HepG2 (cell line): Measurements from ENCODE around the gene SIDT1. TPM values are rescaled to one million over a fixed set of nuclear protein-coding genes. Genes with fewer than 3 reads are reported as not detected.

Source experiments
- ARID5B ChIP-seq: IDR thresholded peaks from 2 replicates; pipeline ENCODE4 v1.4.0; 2020; ENCODE audit warnings: mild to moderate bottlenecking, missing genetic modification reagents
- DPF2 ChIP-seq: sonication (generic); formaldehyde crosslinking; IDR thresholded peaks from 2 replicates; pipeline ENCODE4 v1.4.0; 2020; ENCODE audit warnings: mild to moderate bottlenecking, low read depth, missing genetic modification reagents, borderline replicate concordance
- FOSL2 ChIP-seq: sonication (generic); formaldehyde crosslinking; IDR thresholded peaks from 2 replicates; pipeline ENCODE4 v1.4.0; 2020; ENCODE audit warnings: missing genetic modification reagents
- IKZF5 ChIP-seq: IDR thresholded peaks from 2 replicates; pipeline ENCODE4 v1.6.1; 2018; ENCODE audit warnings: missing genetic modification reagents, mild to moderate bottlenecking, missing compliant biosample characterization
- MED1 ChIP-seq: sonication (generic); formaldehyde crosslinking; IDR thresholded peaks from 2 replicates; pipeline ENCODE4 v1.4.0; 2020; ENCODE audit warnings: missing genetic modification reagents
- MTF1 ChIP-seq: sonication (generic); formaldehyde crosslinking; IDR thresholded peaks from 2 replicates; pipeline ENCODE4 v1.5.0; 2020; ENCODE audit warnings: missing genetic modification reagents
- NONO ChIP-seq, 2 experiments: fragments of 450-650 bp in 1 of 2; sonication (generic) in 1 of 2; formaldehyde crosslinking in 1 of 2; IDR thresholded peaks in 1 of 2; conservative IDR thresholded peaks in 1 of 2; 2 replicates each; pipeline versions ENCODE4 v1.6.1 to v1.8.0; 2017 to 2022; ENCODE audit warnings: mild to moderate bottlenecking in 1 of 2, missing genetic modification reagents in 1 of 2, moderate library complexity in 1 of 2
- PAF1 ChIP-seq: IDR thresholded peaks from 2 replicates; pipeline ENCODE4 v1.6.1; 2016; ENCODE audit warnings: missing genetic modification reagents, missing compliant biosample characterization
- SMAD3 ChIP-seq: sonication (generic); formaldehyde crosslinking; IDR thresholded peaks from 2 replicates; pipeline ENCODE4 v1.4.0; 2020; ENCODE audit warnings: missing genetic modification reagents
- TCF7 ChIP-seq: sonication (generic); IDR thresholded peaks from 2 replicates; pipeline ENCODE4 v1.6.1; 2016; ENCODE audit warnings: antibody characterized with exemption, low read depth
- U2AF1 ChIP-seq: fragments of 200-400 bp; formaldehyde crosslinking; optimal IDR thresholded peaks from 2 replicates; pipeline ENCODE3; 2017; ENCODE audit warnings: mild to moderate bottlenecking, low read depth, low read length
- ZNF343 ChIP-seq: sonication (generic); formaldehyde crosslinking; IDR thresholded peaks from 2 replicates; pipeline ENCODE4 v1.4.0; 2020; ENCODE audit warnings: mild to moderate bottlenecking, missing genetic modification reagents
- ZNF558 ChIP-seq: sonication (generic); formaldehyde crosslinking; IDR thresholded peaks from 2 replicates; pipeline ENCODE4 v1.9.0; 2022; ENCODE audit warnings: mild to moderate bottlenecking, missing genetic modification reagents, borderline replicate concordance
- ZNF580 ChIP-seq: IDR thresholded peaks from 2 replicates; pipeline ENCODE4 v1.6.1; 2016; ENCODE audit warnings: low read depth, borderline replicate concordance
- ZNF737 ChIP-seq: sonication (generic); formaldehyde crosslinking; IDR thresholded peaks from 2 replicates; pipeline ENCODE4 v1.5.0; 2020; ENCODE audit warnings: missing genetic modification reagents, mild to moderate bottlenecking, borderline replicate concordance
- polyA plus RNA-seq, 8 experiments: library from polyadenylated mRNA; depleted of rRNA in 3 of 8; stranded (reverse) in 7 of 8; unstranded in 1 of 8; fragments of >200 nt; fragmentation: Illumina TruSeq in 4 of 8; extraction: Trizol in 4 of 8; gene quantifications; 2 replicates each; pipeline versions ENCODE4 v1.2.1 to v1.2.3, GENCODE V29; 2011 to 2016; ENCODE audit warnings: low read depth in 4 of 8, missing spikeins in 1 of 8, mixed read lengths in 1 of 8; ENCODE audit not compliant: insufficient read depth in 1 of 8
- total RNA-seq, 5 experiments: library from RNA; depleted of rRNA; stranded (reverse); fragments of >200 nt; fragmentation: Illumina TruSeq; extraction: Trizol; gene quantifications; 2 replicates each; pipeline ENCODE4 v1.2.3, GENCODE V29; 2016; ENCODE audit warnings: low read depth in 1 of 5
- TF ChIP-seq, protein P1 (sequence below): sonication (generic); formaldehyde crosslinking; IDR thresholded peaks from 2 replicates; pipeline ENCODE4 v1.5.0; 2020; ENCODE audit warnings: mild to moderate bottlenecking, missing genetic modification reagents
- TF ChIP-seq, protein P2 (sequence below): sonication (generic); formaldehyde crosslinking; IDR thresholded peaks from 2 replicates; pipeline ENCODE4 v1.4.0; 2020; ENCODE audit warnings: missing genetic modification reagents
- TF ChIP-seq, protein P3 (sequence below): fragments of 450-650 bp; IDR thresholded peaks from 2 replicates; pipeline ENCODE4 v1.6.1; 2016

Gene SIDT1
- total and polyA plus RNA-seq, 2 of the 13 experiments (the other 11 are each of a cell fraction or from before 2014, with no cell fraction given) = 0.07 TPM

DNA sequence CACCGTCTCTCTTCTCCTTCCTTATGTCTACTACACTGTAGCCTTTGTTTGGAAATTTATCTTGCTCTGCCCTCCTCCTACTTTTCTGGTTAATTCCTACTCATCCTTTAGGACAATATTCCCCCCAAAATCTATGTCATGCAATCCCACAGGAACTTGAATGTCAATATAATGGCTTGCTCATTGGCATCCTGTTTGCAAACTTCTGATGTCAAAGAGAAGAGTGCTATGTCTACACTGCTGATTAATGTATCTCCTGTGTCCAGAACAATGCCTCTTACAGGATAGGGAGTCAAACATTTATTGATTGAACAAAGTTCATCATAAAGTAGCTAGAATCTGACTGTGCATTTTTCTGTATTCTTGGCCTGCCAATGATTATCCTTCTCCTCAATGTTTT lies 22.8 kb downstream of the SIDT1 start (continued):
- TF ChIP-seq DPF2 (peak; percentile 72; the same call in 1 of the 2 replicates), ARID5B (peak; percentile 94), TCF7 (peak; percentile 76), ZNF558 (CRISPR knock-in tag) (no peak), MED1 (CRISPR knock-in tag) (peak; percentile 42; the same call in 1 of the 2 replicates), ZNF343 (no peak), ZNF580 (no peak), ZNF737 (CRISPR knock-in tag) (no peak), PAF1 (CRISPR knock-in tag) (no peak), FOSL2 (CRISPR knock-in tag) (peak; percentile 75; the same call in 1 of the 2 replicates), MTF1 (CRISPR knock-in tag) (no peak), SMAD3 (CRISPR knock-in tag) (0 out of 2 replicates have a peak, but pooled peaks have one; percentile 32), NONO (IDR thresholded peaks at IDR 0.05) (no peak), NONO (CRISPR knock-in tag; conservative IDR thresholded peaks at IDR 0.05) (peak; percentile 58; the same call in 1 of the 2 replicates), IKZF5 (CRISPR knock-in tag) (no peak), U2AF1 (no peak)
- TF ChIP-seq, protein P1, sequence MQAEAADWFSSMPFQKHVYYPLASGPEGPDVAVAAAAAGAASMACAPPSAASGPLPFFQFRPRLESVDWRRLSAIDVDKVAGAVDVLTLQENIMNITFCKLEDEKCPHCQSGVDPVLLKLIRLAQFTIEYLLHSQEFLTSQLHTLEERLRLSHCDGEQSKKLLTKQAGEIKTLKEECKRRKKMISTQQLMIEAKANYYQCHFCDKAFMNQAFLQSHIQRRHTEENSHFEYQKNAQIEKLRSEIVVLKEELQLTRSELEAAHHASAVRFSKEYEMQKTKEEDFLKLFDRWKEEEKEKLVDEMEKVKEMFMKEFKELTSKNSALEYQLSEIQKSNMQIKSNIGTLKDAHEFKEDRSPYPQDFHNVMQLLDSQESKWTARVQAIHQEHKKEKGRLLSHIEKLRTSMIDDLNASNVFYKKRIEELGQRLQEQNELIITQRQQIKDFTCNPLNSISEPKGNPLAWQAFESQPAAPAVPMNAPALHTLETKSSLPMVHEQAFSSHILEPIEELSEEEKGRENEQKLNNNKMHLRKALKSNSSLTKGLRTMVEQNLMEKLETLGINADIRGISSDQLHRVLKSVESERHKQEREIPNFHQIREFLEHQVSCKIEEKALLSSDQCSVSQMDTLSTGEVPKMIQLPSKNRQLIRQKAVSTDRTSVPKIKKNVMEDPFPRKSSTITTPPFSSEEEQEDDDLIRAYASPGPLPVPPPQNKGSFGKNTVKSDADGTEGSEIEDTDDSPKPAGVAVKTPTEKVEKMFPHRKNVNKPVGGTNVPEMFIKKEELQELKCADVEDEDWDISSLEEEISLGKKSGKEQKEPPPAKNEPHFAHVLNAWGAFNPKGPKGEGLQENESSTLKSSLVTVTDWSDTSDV (CRISPR knock-in tag) = no peak
- TF ChIP-seq, protein P2, sequence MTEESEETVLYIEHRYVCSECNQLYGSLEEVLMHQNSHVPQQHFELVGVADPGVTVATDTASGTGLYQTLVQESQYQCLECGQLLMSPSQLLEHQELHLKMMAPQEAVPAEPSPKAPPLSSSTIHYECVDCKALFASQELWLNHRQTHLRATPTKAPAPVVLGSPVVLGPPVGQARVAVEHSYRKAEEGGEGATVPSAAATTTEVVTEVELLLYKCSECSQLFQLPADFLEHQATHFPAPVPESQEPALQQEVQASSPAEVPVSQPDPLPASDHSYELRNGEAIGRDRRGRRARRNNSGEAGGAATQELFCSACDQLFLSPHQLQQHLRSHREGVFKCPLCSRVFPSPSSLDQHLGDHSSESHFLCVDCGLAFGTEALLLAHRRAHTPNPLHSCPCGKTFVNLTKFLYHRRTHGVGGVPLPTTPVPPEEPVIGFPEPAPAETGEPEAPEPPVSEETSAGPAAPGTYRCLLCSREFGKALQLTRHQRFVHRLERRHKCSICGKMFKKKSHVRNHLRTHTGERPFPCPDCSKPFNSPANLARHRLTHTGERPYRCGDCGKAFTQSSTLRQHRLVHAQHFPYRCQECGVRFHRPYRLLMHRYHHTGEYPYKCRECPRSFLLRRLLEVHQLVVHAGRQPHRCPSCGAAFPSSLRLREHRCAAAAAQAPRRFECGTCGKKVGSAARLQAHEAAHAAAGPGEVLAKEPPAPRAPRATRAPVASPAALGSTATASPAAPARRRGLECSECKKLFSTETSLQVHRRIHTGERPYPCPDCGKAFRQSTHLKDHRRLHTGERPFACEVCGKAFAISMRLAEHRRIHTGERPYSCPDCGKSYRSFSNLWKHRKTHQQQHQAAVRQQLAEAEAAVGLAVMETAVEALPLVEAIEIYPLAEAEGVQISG (CRISPR knock-in tag) = no peak
- TF ChIP-seq, protein P3, sequence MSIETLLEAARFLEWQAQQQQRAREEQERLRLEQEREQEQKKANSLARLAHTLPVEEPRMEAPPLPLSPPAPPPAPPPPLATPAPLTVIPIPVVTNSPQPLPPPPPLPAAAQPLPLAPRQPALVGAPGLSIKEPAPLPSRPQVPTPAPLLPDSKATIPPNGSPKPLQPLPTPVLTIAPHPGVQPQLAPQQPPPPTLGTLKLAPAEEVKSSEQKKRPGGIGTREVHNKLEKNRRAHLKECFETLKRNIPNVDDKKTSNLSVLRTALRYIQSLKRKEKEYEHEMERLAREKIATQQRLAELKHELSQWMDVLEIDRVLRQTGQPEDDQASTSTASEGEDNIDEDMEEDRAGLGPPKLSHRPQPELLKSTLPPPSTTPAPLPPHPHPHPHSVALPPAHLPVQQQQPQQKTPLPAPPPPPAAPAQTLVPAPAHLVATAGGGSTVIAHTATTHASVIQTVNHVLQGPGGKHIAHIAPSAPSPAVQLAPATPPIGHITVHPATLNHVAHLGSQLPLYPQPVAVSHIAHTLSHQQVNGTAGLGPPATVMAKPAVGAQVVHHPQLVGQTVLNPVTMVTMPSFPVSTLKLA = no peak
